ENCODE results near the gene FAM78B.

FAM78B gene

GRCh38 chr1:166069390-166069789 lies 97.4 kb downstream of the FAM78B start:
- DNase-seq (ENCODE audit: low read depth in 2 of 2): no peak

DNA sequence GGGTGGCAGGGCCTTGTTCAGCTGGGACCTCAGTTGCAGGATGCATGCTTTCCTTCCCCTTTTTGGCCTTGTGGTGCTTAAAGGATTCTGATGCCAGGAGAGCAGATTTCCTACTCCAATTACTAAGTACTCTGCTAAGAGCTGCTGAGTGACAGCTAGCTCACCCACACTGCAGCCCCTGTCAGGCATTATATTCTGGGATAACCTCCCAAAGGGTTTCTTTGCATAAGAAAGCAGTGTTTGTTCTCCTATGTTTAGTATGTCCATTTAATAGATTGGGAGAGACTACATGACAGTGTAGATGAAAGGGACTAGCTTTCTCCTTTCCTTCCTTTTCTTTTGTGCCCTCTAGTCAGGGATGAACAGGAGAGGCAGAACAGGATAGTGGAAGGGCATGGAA lies 100.7 kb downstream of the FAM78B start:
- DNase-seq (ENCODE audit: low read depth in 2 of 2): no peak

GRCh38 chr1:166064951-166065350 lies 101.8 kb downstream of the FAM78B start:
- DNase-seq (ENCODE audit: low read depth in 2 of 2): no peak

GRCh38 chr1:166064313-166064926 lies 102.4 kb downstream of the FAM78B start:
- no peak for DNase-seq (ENCODE audit: low read depth in 2 of 2)

- no peak for DNase-seq (ENCODE audit: low read depth in 2 of 2)
These were observed 103.1 kb downstream of the FAM78B start for GRCh38 chr1:166063701-166064100.

DNA sequence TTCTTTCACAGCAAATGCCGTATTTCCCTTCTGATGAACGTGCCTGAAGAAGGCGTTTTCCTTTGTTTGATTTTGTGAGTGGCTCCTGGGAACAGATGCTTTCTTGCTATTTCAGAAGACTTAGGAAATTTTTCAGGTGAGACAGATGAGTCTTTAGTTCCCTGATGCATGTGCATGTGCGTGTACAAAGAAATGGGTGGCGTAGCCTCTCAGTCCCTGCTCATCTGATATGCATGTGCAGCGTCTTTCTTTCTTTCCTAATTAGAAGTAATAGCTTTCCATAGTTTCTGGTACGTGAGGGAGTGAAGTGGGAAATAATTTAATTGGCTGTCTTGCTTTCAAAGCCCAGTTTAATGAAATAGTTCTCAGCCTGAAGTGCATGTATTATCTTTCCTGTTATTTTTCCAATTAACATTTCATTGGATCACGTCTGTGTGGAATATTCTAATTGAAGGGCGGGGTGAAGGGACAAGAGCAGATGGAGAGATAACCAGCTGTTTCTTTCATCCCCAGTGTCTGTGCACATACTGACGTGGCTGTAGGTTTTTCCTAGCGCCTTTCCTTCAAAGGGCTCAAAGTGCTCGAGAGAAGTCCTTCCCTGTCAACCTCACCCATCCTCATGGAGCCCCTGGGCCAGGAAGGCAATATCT lies 104.3 kb downstream of the FAM78B start:
- DNase-seq (ENCODE audit: low read depth in 2 of 2): no peak

DNA sequence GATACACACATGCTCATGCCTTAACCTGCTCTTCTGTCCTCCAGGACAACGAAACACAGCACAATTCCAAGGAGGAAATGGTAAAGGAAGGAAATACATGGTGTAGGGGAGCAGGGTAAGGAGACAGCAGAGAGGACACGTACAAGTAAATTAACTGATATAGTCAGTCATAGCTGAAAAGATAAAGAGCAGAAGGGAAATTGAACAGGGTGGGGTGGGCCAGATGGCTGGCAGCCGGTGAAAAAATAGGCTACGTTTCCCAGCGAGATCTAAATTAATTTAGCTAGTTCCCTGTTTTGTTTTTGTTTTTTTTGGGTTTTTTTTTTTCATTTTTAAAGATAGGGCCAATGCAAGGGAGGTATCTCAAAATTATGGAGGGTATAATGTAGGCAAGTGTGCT lies 109.2 kb downstream of the FAM78B start:
- no peak for DNase-seq (ENCODE audit: low read depth in 2 of 2)

DNA sequence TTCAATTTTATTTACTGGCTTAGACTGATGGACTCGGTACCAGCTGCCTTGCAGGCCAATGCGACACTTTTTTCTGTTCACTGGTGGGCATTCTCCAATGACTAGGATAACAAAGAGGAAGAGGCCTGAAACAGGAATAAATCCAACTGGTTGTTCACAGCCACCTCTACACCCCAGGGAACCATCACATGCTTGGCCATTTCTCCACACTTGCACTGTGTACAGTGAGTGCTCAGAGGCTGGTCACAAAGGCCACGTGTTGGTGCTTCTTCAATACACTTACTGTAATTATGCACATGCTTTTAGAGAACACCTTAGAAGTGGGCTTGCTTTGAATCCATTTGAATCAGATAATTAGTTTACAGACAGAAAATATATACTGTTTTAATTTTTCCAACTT lies 113.4 kb downstream of the FAM78B start:
- no peak for DNase-seq (ENCODE audit: low read depth in 2 of 2)

- no peak for DNase-seq (ENCODE audit: low read depth in 2 of 2)
These were observed 126.4 kb downstream of the FAM78B start for GRCh38 chr1:166040202-166040997.

DNA sequence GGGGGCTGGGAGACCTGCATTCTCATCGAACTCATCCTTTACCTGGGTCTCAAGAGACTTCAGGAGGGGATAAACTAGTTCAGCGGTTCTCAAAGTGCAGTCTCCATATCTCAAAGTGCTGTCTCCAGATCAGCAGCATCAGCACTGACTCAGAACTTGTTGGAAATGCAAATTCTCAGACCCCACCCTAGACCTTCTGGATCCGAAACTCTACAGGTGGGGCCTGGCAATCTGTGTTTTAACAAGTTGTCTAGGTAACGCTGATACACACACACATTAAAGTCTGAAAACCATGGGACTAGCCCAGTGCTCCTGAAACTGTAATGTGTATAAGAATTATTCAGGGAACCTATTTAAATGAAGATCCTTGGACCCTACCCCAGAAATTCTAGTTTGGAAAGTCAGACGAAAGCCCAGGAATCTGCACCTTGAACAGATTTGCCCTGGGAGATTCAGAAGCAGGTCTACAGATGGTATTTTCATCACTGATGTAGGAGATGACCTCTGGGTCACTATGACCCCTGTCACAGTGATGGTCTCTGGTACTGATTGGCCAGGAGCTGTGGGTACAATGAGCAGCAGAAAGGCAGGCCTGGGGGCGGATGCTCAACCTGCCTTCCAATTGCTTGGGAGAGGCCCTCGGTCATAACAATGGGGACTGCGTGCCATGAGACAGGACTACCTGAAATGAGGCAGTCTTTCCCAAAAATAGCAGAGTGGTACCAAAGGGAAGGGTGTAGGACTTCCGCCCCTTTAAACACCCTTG lies 127.2 kb downstream of the FAM78B start:
- no peak for DNase-seq (ENCODE audit: low read depth in 2 of 2)

- no peak for DNase-seq (ENCODE audit: low read depth in 2 of 2)
These were observed 130.7 kb downstream of the FAM78B start for GRCh38 chr1:166036092-166036491.

DNA sequence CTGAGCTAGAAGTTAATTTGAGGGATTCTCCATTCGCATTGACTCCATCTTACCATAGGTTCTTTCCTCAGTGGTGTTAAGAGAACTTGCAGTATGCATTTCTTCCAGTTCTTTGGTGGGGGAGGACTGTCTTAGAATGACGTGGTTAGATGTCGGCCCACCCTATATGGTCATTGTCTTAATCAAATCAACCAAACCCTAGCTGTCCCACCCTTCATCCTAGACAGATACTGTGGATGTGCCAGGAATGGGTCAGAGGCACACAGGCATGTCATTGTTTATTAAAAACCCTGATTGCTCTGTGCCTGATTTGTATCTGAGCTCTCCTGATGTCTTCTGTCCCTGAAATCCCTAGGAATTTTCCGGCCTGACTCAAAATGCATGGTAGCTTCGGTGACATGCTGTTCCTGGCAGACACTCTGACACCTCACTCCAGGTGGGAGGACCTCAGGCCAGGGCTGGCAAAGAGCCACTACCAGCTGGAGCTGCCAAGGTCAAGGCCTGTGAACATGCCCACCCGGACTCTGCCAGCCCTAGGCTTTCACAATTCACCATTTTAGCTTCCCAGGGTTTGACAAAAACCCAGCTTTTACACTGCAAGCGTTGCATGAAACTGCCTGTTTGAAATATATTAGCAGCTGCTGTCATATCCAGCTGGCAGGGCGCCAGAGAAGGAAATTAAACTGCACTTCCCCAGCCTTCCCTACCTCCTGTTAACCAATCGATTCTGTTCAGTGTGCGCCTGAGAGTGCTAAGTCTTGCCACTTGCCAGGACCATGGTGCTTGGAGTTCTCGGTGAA lies 134.0 kb downstream of the FAM78B start:
- no peak for DNase-seq (ENCODE audit: low read depth in 2 of 2)

DNA sequence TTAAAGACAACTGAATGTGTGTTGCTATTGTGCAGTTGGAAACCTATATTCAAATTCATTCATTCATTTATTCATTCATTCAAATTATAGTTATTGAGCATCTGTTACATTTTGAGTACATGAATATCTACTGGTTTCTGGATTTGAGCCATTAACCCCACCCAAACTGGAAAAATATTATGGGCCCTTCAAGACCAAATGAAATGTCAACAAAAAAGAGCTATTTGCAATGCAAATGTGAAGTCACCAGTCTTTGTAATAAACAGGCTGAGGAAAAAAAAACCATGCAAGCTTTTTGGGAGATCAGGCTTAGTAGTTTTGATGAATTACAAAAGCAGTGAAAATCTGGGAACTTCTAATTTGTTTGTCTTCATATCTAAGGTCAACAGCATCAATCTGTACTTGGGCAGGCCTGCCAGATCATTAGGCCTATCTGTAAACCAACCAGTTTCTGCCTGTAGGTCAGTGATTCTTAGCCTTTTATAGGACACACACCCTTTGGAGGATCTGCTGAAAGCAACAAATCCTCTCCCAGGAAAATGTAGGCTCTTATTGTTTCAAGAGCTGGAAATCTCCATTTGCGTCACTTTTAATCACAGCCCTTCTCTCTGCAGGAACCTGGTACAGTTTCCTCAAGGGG lies 134.7 kb downstream of the FAM78B start:
- DNase-seq (ENCODE audit: low read depth in 2 of 2): no peak

- no peak for DNase-seq (ENCODE audit: low read depth in 2 of 2)
These were observed 137.4 kb downstream of the FAM78B start for GRCh38 chr1:166029196-166029945.

GRCh38 chr1:166026555-166026954 lies 140.2 kb downstream of the FAM78B start:
- no peak for DNase-seq (ENCODE audit: low read depth in 2 of 2)

GRCh38 chr1:166026143-166026542 lies 140.7 kb downstream of the FAM78B start:
- DNase-seq (ENCODE audit: low read depth in 2 of 2): no peak

GRCh38 chr1:166020210-166020609 lies 146.6 kb downstream of the FAM78B start:
- DNase-seq (ENCODE audit: low read depth in 2 of 2): no peak

All from stimulated activated CD4-positive, alpha-beta T cell treated with anti-CD3 and anti-CD28 coated beads, Interleukin-15, amount 100 ng/mL, for 48 hours (primary cell).